ENCODE data around the gene EFCAB13.

The EFCAB13 gene

GRCh38 chr17:47323382-47324223, at the start of gene EFCAB13:
Gene EFCAB13 (plus strand): TSS chr17:47323955. CDS start chr17:47328354, 4,399 bp downstream.
- peak; percentile 28 for DNase-seq

- no peak for DNase-seq
Measured at GRCh38 chr17:47274319-47275069, 49.3 kb upstream of the EFCAB13 start.

GRCh38 chr17:47275245-47275984, 48.3 kb upstream of the EFCAB13 start:
- DNase-seq, result no peak

- DNase-seq, result no peak
Measured at GRCh38 chr17:47276444-47276843, 47.3 kb upstream of the EFCAB13 start.

GRCh38 chr17:47276868-47277267, 46.9 kb upstream of the EFCAB13 start:
- DNase-seq, result peak; percentile 21

GRCh38 chr17:47277921-47278320, 45.8 kb upstream of the EFCAB13 start:
- DNase-seq, result no peak

GRCh38 chr17:47278561-47278960, 45.2 kb upstream of the EFCAB13 start:
- DNase-seq, result no peak

- DNase-seq, result peak; percentile 20
Measured at GRCh38 chr17:47279062-47279801, 44.5 kb upstream of the EFCAB13 start.

- DNase-seq, result no peak
Measured at GRCh38 chr17:47280072-47280811, 43.5 kb upstream of the EFCAB13 start.

- DNase-seq, result no peak
Measured at GRCh38 chr17:47281216-47281615, 42.5 kb upstream of the EFCAB13 start.

- DNase-seq, result no peak
Measured at GRCh38 chr17:47285003-47285402, 38.8 kb upstream of the EFCAB13 start.

- no peak for DNase-seq
Measured at GRCh38 chr17:47286198-47286914, 37.4 kb upstream of the EFCAB13 start.

- DNase-seq, result no peak
Measured at GRCh38 chr17:47287068-47287467, 36.7 kb upstream of the EFCAB13 start.

GRCh38 chr17:47287639-47288038, 36.1 kb upstream of the EFCAB13 start:
- DNase-seq, result no peak

GRCh38 chr17:47288531-47289116, 35.1 kb upstream of the EFCAB13 start:
- no peak for DNase-seq

- DNase-seq, result no peak
Measured at GRCh38 chr17:47289302-47289701, 34.5 kb upstream of the EFCAB13 start.

- no peak for DNase-seq
Measured at GRCh38 chr17:47290870-47291241, 32.9 kb upstream of the EFCAB13 start.

GRCh38 chr17:47291242-47291873, 32.4 kb upstream of the EFCAB13 start:
- no peak for DNase-seq

- no peak for DNase-seq
Measured at GRCh38 chr17:47292206-47292605, 31.5 kb upstream of the EFCAB13 start.
